Testis (tissue), 2 donors: ENCODE results near the gene CEP350.

Experiments used
- CTCF ChIP-seq, 3 experiments: fragments of 450-650 bp in 2 of 3; fragments of 200-600 bp in 1 of 3; sonication (generic) in 1 of 3; IDR thresholded peaks; one replicate each; pipeline ENCODE4 v1.5.1; 2016 to 2019; ENCODE audit warnings: antibody characterized with exemption in 3 of 3, mild to moderate bottlenecking in 2 of 3, moderate library complexity in 1 of 3
- POLR2A ChIP-seq: fragments of 450-650 bp; IDR thresholded peaks from one replicate; pipeline ENCODE4 v1.6.1; 2017; ENCODE audit warnings: antibody characterized with exemption, mild to moderate bottlenecking, moderate library complexity

- TF ChIP-seq CTCF (IDR thresholded peaks at IDR 0.05): no peak
- peak; percentile 40 for TF ChIP-seq POLR2A
Observed at GRCh38 chr1:179954493-179955286, at the start of gene CEP350.
